GM12873 (cell line): ENCODE results near the gene KIF21B.

ENCODE experiments used
- CTCF ChIP-seq: IDR thresholded peaks from 2 replicates; pipeline ENCODE4 v1.5.1; 2012; ENCODE audit warnings: low read depth, mild to moderate bottlenecking, moderate library complexity, low read length, control low read depth; ENCODE audit not compliant: insufficient read depth; ENCODE audit errors: missing control alignments

The KIF21B gene

GRCh38 chr1:201001962-201002361 is 21.6 kb downstream of the KIF21B start:
- no peak for TF ChIP-seq CTCF

GRCh38 chr1:201000391-201000790 is 23.1 kb downstream of the KIF21B start:
- TF ChIP-seq CTCF = no peak

GRCh38 chr1:200999667-201000066 is 23.8 kb downstream of the KIF21B start:
- no peak for TF ChIP-seq CTCF

GRCh38 chr1:200998323-200998722 is 25.2 kb downstream of the KIF21B start:
- no peak for TF ChIP-seq CTCF

GRCh38 chr1:200992382-200993048 is 31.0 kb downstream of the KIF21B start:
- no peak for TF ChIP-seq CTCF

GRCh38 chr1:200991097-200991614 is 32.4 kb downstream of the KIF21B start:
- TF ChIP-seq CTCF = no peak

- TF ChIP-seq CTCF = no peak
These were observed 33.4 kb downstream of the KIF21B start for GRCh38 chr1:200990114-200990513.

GRCh38 chr1:200989337-200989736 is 34.2 kb downstream of the KIF21B start:
- TF ChIP-seq CTCF = no peak
